Mesenchymal stem cell (in vitro differentiated cells and primary cell): ENCODE data around the gene MX2.

Experiments used
- DNase-seq: peaks from one replicate; pipeline ENCODE4 v3.0.0-alpha.2; 2013
- H2AFZ ChIP-seq: one replicate; pipeline ENCODE4 v1.6.1; 2013; ENCODE audit warnings: low read depth, mild to moderate bottlenecking, control low read depth, inconsistent platforms, low read length, moderate library complexity
- H2AK5ac ChIP-seq: 2 replicates; pipeline ENCODE4 v1.6.1; 2013; ENCODE audit warnings: low read length, moderate library complexity, mild to moderate bottlenecking, inconsistent platforms; ENCODE audit not compliant: severe bottlenecking
- H2BK120ac ChIP-seq: one replicate; pipeline ENCODE4 v1.6.1; 2013; ENCODE audit warnings: low read depth, mild to moderate bottlenecking, inconsistent platforms, low read length, moderate library complexity
- H2BK12ac ChIP-seq, 2 experiments: one replicate each; pipeline ENCODE4 v1.6.1; 2013; ENCODE audit warnings: inconsistent platforms in 2 of 2, low read length in 2 of 2, mild to moderate bottlenecking in 2 of 2, moderate library complexity in 2 of 2, control low read depth in 1 of 2
- H2BK15ac ChIP-seq: one replicate; pipeline ENCODE4 v1.6.1; 2013; ENCODE audit warnings: mild to moderate bottlenecking, low read depth, inconsistent platforms; ENCODE audit not compliant: poor library complexity, severe bottlenecking
- H2BK5ac ChIP-seq: 2 replicates; pipeline ENCODE4 v1.6.1; 2013; ENCODE audit warnings: low read depth, mild to moderate bottlenecking, low read length, control low read depth, inconsistent platforms; ENCODE audit not compliant: poor library complexity, severe bottlenecking
- H3K14ac ChIP-seq, 2 experiments: one replicate each; pipeline ENCODE4 v1.6.1; 2013; ENCODE audit warnings: inconsistent platforms in 2 of 2, low read length in 2 of 2, control low read depth in 1 of 2, mild to moderate bottlenecking in 1 of 2, moderate library complexity in 1 of 2
- H3K18ac ChIP-seq, 2 experiments: one replicate each; pipeline ENCODE4 v1.6.1; 2013; ENCODE audit warnings: inconsistent platforms in 2 of 2, low read length in 2 of 2, control low read depth in 1 of 2, low read depth in 1 of 2, mild to moderate bottlenecking in 1 of 2
- H3K23ac ChIP-seq, 2 experiments: one replicate each; pipeline ENCODE4 v1.6.1; 2013; ENCODE audit warnings: inconsistent platforms in 2 of 2, low read length in 2 of 2, mild to moderate bottlenecking in 2 of 2, moderate library complexity in 2 of 2, control low read depth in 1 of 2
- H3K27ac ChIP-seq: 2 replicates; pipeline ENCODE4 v1.5.1; 2013; ENCODE audit warnings: mild to moderate bottlenecking, moderate library complexity, low read length, control low read depth, inconsistent platforms; ENCODE audit not compliant: poor library complexity, severe bottlenecking
- H3K27me3 ChIP-seq, 2 experiments: 2 replicates each; pipeline versions ENCODE4 v1.6.1 to v1.7.0; 2013; ENCODE audit warnings: low read length in 2 of 2, mild to moderate bottlenecking in 2 of 2, moderate library complexity in 2 of 2, control low read depth in 1 of 2, inconsistent platforms in 1 of 2; ENCODE audit not compliant: control insufficient read depth in 1 of 2, insufficient read depth in 1 of 2
- H3K36me3 ChIP-seq, 2 experiments: 2 replicates each; pipeline versions ENCODE4 v1.6.1 to v1.7.0; 2013; ENCODE audit warnings: low read length in 2 of 2, control low read depth in 1 of 2, inconsistent platforms in 1 of 2, low read depth in 1 of 2, mild to moderate bottlenecking in 1 of 2; ENCODE audit not compliant: insufficient read depth in 2 of 2, control insufficient read depth in 1 of 2
- H3K4ac ChIP-seq, 2 experiments: one replicate each; pipeline ENCODE4 v1.6.1; 2013; ENCODE audit warnings: inconsistent platforms in 2 of 2, low read length in 2 of 2, mild to moderate bottlenecking in 2 of 2, moderate library complexity in 2 of 2, control low read depth in 1 of 2, low read depth in 1 of 2
- H3K4me1 ChIP-seq: 2 replicates; pipeline ENCODE4 v1.6.1; 2013; ENCODE audit warnings: low read depth, low read length, control low read depth; ENCODE audit not compliant: control insufficient read depth, insufficient read depth
- H3K4me2 ChIP-seq: 2 replicates; pipeline ENCODE4 v1.6.1; 2013; ENCODE audit warnings: low read length, mild to moderate bottlenecking, inconsistent platforms; ENCODE audit not compliant: poor library complexity, severe bottlenecking
- H3K4me3 ChIP-seq, 2 experiments: 2 replicates each; pipeline versions ENCODE4 v1.5.1 to v1.7.0; 2013; ENCODE audit warnings: low read length in 2 of 2, mild to moderate bottlenecking in 2 of 2, control low read depth in 1 of 2, low read depth in 1 of 2; ENCODE audit not compliant: insufficient read depth in 1 of 2
- H3K79me1 ChIP-seq: replicated peaks from 2 replicates; pipeline ENCODE4 v1.6.1; 2013; ENCODE audit warnings: mild to moderate bottlenecking, control low read depth, low read length, inconsistent platforms; ENCODE audit not compliant: poor library complexity, severe bottlenecking
- H3K9ac ChIP-seq: 2 replicates; pipeline ENCODE4 v1.7.0; 2013; ENCODE audit warnings: mild to moderate bottlenecking, low read length, moderate library complexity
- H3K9me3 ChIP-seq: 2 replicates; pipeline ENCODE4 v1.7.0; 2013; ENCODE audit warnings: mild to moderate bottlenecking, low read length; ENCODE audit not compliant: control insufficient read depth
- H4K8ac ChIP-seq: one replicate; pipeline ENCODE4 v1.6.1; 2013; ENCODE audit warnings: inconsistent platforms, mild to moderate bottlenecking, low read length, moderate library complexity
- H4K91ac ChIP-seq: one replicate; pipeline ENCODE4 v1.6.1; 2013; ENCODE audit warnings: mild to moderate bottlenecking, low read length, inconsistent platforms
- WGBS: methylation state at CpG from one replicate; pipeline ENCODE4 v1.1.7; 2013; ENCODE audit warnings: mixed read lengths; 5-methylcytosine and 5-hydroxymethylcytosine counted together

The MX2 gene

DNA sequence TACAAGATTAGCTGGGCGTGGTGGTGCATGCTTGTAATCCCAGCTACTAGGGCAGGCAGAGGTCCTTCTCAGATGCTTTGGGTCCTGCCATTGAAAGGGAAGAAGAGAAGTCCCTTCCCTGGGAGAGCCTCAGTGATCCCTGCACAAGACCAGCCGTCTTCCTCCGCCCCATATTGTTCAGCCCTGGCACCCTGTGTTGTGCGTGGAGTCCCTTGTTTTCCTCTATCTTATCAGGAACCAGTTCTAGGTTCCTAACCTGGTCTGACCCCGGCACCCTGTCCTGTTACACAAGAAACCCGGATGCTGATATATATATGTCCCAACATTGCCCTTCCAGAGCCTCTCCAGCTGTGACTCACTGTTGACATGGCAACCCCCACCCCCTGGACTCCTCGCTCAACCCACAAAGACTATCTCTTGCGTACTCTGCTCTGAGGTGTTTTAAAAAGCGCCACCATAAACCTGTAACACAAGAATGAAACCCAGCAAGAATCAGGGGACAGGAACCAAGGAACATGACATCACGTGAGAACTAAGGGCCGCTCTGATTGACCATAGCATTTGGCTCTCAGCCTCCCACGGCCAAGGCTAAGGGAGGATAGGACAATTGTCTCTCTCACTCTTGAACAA is 4.8 kb downstream of the MX2 start:
- H3K36me3 ChIP-seq = peaks cover 0 to 23% of the 10 kb centered on the region in 2 experiments
- H2AFZ ChIP-seq = no peak overlapping the region
- no peak overlapping the region for H3K14ac ChIP-seq
- no peak overlapping the region for H2BK5ac ChIP-seq
- peak overlapping the region in 1 of 2 experiments; percentile 59 for H3K4me3 ChIP-seq
- H2BK15ac ChIP-seq = no peak overlapping the region
- H4K91ac ChIP-seq = no peak overlapping the region
- no peaks in the 10 kb centered on the region for H3K9me3 ChIP-seq
- H3K27me3 ChIP-seq = peaks cover 0 to 39% of the 10 kb centered on the region in 2 experiments
- peak; percentile 80 for DNase-seq
- no peak overlapping the region for H3K4ac ChIP-seq
- no peak overlapping the region for H4K8ac ChIP-seq
- peaks cover 9% of the 10 kb centered on the region for H3K4me1 ChIP-seq
- H3K27ac ChIP-seq = no peak overlapping the region
- peak overlapping the region; percentile 64 for H3K9ac ChIP-seq
- H3K79me1 ChIP-seq = no peaks in the 10 kb centered on the region
- H2AK5ac ChIP-seq = no peak overlapping the region
- no peak overlapping the region for H2BK12ac ChIP-seq
- no peak overlapping the region for H3K18ac ChIP-seq
- no peak overlapping the region for H3K23ac ChIP-seq
- H2BK120ac ChIP-seq = no peak overlapping the region
- 72% methylated on average over 12 of the region's 12 CpGs for WGBS
- no peak overlapping the region for H3K4me2 ChIP-seq

DNA sequence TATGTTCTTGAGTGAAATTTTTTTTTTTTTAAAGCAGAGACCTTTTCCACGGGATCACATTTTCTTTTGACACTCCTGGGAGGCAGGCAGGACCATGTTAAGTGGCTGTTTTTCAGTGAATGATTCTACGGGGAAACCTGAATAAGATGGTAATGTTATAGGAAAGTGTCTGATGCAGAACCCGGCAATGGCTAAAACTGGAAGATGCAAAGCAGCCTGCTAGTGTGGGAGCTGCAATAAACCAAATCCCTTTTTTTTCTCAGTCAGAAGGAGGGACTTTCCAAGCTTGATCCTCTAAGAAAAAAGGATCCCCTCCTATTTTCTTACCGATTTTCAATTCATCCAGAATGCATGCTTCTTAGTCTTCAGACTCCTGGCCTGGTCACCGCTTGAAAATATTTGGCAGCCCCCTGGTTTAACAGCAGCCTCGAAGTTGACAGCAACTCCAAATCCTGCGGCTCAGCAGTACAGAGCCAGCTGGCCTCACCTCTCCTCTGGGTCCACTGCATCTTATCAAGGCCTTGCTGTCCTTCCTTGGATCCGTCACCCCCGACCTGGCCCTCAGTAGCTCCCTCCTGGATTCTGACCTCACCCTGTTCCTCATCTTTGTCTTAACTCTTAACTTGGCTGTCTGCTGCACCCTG is 5.6 kb downstream of the MX2 start:
- H3K27ac ChIP-seq = no peak overlapping the region
- H2BK120ac ChIP-seq = no peak overlapping the region
- H2AFZ ChIP-seq = no peak overlapping the region
- peaks cover 0 to 42% of the 10 kb centered on the region in 2 experiments for H3K27me3 ChIP-seq
- peak overlapping the region; percentile 64 for H3K9ac ChIP-seq
- H2BK12ac ChIP-seq = no peak overlapping the region
- no peak overlapping the region for H2BK5ac ChIP-seq
- H3K4ac ChIP-seq = no peak overlapping the region
- H3K4me2 ChIP-seq = no peak overlapping the region
- H3K79me1 ChIP-seq = no peaks in the 10 kb centered on the region
- no peak for DNase-seq
- H4K91ac ChIP-seq = no peak overlapping the region
- H4K8ac ChIP-seq = no peak overlapping the region
- H2BK15ac ChIP-seq = no peak overlapping the region
- H3K4me3 ChIP-seq = peak overlapping the region in 1 of 2 experiments; percentile 59
- H3K14ac ChIP-seq = no peak overlapping the region
- no peak overlapping the region for H2AK5ac ChIP-seq
- H3K36me3 ChIP-seq = peaks cover 0 to 23% of the 10 kb centered on the region in 2 experiments
- 83% methylated on average over 9 of the region's 9 CpGs for WGBS
- no peak overlapping the region for H3K18ac ChIP-seq
- no peak overlapping the region for H3K23ac ChIP-seq
- peaks cover 9% of the 10 kb centered on the region for H3K4me1 ChIP-seq
- no peaks in the 10 kb centered on the region for H3K9me3 ChIP-seq

DNA sequence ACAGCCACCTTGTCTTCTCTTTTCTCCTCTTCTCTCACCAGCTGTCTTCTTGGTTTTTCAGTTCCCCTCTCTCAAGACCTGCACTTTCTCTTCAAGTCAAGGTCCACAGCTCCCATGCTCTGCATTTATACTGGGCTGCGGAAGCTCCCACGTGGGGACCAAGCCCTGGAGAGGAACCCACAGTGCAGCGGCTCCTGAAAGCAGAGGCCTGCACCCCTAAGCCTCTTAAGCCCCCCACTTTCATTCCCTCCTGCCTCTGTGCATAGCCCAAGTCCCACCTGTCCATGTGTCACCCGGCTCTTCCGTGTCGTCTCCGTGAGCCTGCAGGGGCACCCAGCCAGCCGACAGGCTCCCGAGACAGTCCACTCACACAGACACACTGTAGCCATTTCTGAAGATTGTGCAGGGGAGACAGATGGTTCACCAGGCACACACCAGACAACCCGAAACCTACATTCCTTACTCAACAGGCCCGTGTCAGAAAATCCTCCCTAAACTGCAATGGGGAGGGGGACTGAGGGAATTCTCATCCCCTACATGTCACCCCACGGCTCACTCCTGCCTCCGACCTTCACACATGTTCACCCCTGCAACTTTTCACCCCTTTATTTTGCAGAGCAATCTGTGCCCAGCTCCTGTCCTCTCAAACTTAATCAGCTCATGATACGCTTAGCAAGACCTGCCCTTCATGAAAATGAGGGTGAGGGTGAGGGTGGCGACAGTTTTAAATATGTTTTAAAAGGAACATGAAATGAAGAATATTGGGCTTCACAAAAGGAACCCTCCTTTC is 6.3 kb downstream of the MX2 start:
- no peaks in the 10 kb centered on the region for H3K79me1 ChIP-seq
- H3K4me2 ChIP-seq = no peak overlapping the region
- no peak overlapping the region for H2BK15ac ChIP-seq
- no peak overlapping the region for H3K27ac ChIP-seq
- 84% methylated on average over 13 of the region's 15 CpGs for WGBS
- H2BK120ac ChIP-seq = no peak overlapping the region
- H3K4ac ChIP-seq = no peak overlapping the region
- no peak overlapping the region for H4K91ac ChIP-seq
- no peaks in the 10 kb centered on the region for H3K9me3 ChIP-seq
- no peak for DNase-seq
- H2BK5ac ChIP-seq = peak overlapping the region; percentile 25
- peaks cover 0 to 23% of the 10 kb centered on the region in 2 experiments for H3K36me3 ChIP-seq
- peak overlapping the region; percentile 76 for H3K9ac ChIP-seq
- H4K8ac ChIP-seq = no peak overlapping the region
- H2AK5ac ChIP-seq = no peak overlapping the region
- H3K4me1 ChIP-seq = peaks cover 9% of the 10 kb centered on the region
- H3K14ac ChIP-seq = no peak overlapping the region
- no peak overlapping the region for H2BK12ac ChIP-seq
- no peak overlapping the region for H2AFZ ChIP-seq
- no peak overlapping the region for H3K18ac ChIP-seq
- H3K27me3 ChIP-seq = peaks cover 0 to 46% of the 10 kb centered on the region in 2 experiments
- H3K23ac ChIP-seq = no peak overlapping the region
- H3K4me3 ChIP-seq = peak overlapping the region in 1 of 2 experiments; percentile 59

DNA sequence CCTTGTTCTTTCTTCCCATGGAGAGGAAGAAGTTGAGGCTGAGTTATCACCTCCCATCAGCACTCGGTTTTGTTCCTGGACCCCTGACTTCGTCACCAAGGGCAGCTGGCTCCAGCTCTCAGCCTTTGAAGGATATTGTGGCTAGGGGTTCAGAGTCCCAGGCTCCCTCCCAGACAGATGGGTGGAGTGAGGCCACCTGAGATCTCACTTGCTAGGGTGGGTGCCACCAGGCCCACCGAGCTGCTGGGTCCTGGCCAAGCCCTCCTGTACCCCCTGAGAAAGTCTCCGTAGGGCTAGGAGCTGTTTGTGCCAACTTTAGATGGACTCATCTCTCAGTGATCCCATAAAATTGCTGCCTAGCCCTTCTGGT is 6.9 kb downstream of the MX2 start:
- Histone ChIP-seq H4K91ac (no peak overlapping the region), H2BK12ac (no peak overlapping the region), H2AFZ (no peak overlapping the region), H3K4me1 (peaks cover 9% of the 10 kb centered on the region), H3K23ac (no peak overlapping the region), H3K79me1 (no peaks in the 10 kb centered on the region), H3K27me3 (peaks cover 0 to 47% of the 10 kb centered on the region in 2 experiments), H3K9ac (peak overlapping the region; percentile 76), H3K14ac (no peak overlapping the region), H3K18ac (no peak overlapping the region), H2BK120ac (no peak overlapping the region), H4K8ac (no peak overlapping the region), H2BK15ac (no peak overlapping the region), H2AK5ac (no peak overlapping the region), H3K4me2 (no peak overlapping the region), H3K9me3 (no peaks in the 10 kb centered on the region), H2BK5ac (no peak overlapping the region), H3K4me3 (peak overlapping the region in 1 of 2 experiments; percentile 68), H3K36me3 (peaks cover 0 to 23% of the 10 kb centered on the region in 2 experiments), H3K4ac (no peak overlapping the region), H3K27ac (no peak overlapping the region)
- 58% methylated on average over 4 of the region's 4 CpGs for WGBS
- DNase-seq = no peak
